ENCODE results near the gene PTOV1. TPM values are rescaled to one million over a fixed set of nuclear protein-coding genes. Genes with fewer than 3 reads are reported as not detected.
A peak's percentile ranks its signal among the peaks of the same experiment; 100 is the strongest.

Gene PTOV1
- total and polyA plus RNA-seq, 4 donors = 38.0 to 52.3 (median 41.3) TPM

GRCh38 chr19:49850221-49850486, 805 bp upstream of the PTOV1 start:
- H3K4me1 ChIP-seq (ENCODE audit: control insufficient read depth in 4 of 4, insufficient read depth in 4 of 4, low read length in 3 of 4) = peaks cover 3 to 19% (median 13%) of the 10 kb centered on the region in 4 donors
- no peak for DNase-seq (ENCODE audit: low spot score)
- no peaks in the 10 kb centered on the region for H3K27me3 ChIP-seq (ENCODE audit: control insufficient read depth in 4 of 4, insufficient read depth in 4 of 4, low read length in 3 of 4)
- no peaks in the 10 kb centered on the region for H3K9me3 ChIP-seq (ENCODE audit: control insufficient read depth in 4 of 4, low read length in 3 of 4)
- TF ChIP-seq EGR1 (IDR thresholded peaks at IDR 0.05; ENCODE audit: low read depth in 2 of 2) (no peak), REST (IDR thresholded peaks at IDR 0.05) (no peak), YY1 (IDR thresholded peaks at IDR 0.05) (no peak), ZBTB33 (IDR thresholded peaks at IDR 0.05) (no peak), JUND (IDR thresholded peaks at IDR 0.05) (no peak), RAD21 (IDR thresholded peaks at IDR 0.05) (no peak), CTCF (IDR thresholded peaks at IDR 0.05; ENCODE audit: low read depth, low read length, missing input control) (no peak), FOXA2 (IDR thresholded peaks at IDR 0.05) (no peak), NR2F2 (IDR thresholded peaks at IDR 0.05) (no peak), HNF4A (conservative IDR thresholded peaks at IDR 0.05) (no peak), HNF4G (IDR thresholded peaks at IDR 0.05) (no peak), TAF1 (conservative IDR thresholded peaks at IDR 0.05) (no peak), RXRA (IDR thresholded peaks at IDR 0.05) (no peak), SP1 (IDR thresholded peaks at IDR 0.05) (no peak)
- peaks cover 0 to 2% (median 0%) of the 10 kb centered on the region in 4 donors for H3K36me3 ChIP-seq (ENCODE audit: control insufficient read depth in 4 of 4, insufficient read depth in 3 of 4, low read depth in 1 of 4, low read length in 3 of 4)
- H3K4me3 ChIP-seq (ENCODE audit: low read depth in 1 of 3, low read length in 3 of 3) = peak overlapping the region; percentile 57 to 92 (median 90)
- H3K27ac ChIP-seq (ENCODE audit: low read depth in 1 of 2, low read length in 2 of 2) = peak overlapping the region; percentile 99 to 100
- 61% methylated on average over 12 of the region's 12 CpGs for WGBS
- peak overlapping the region; percentile 29 to 92 for H3K9ac ChIP-seq (ENCODE audit: low read depth in 1 of 2, low read length in 2 of 2)

- Histone ChIP-seq H3K9me3 (ENCODE audit: control insufficient read depth in 4 of 4, low read length in 3 of 4) (no peaks in the 10 kb centered on the region), H3K4me3 (ENCODE audit: low read depth in 1 of 3, low read length in 3 of 3) (peak overlapping the region; percentile 68 to 93 (median 92)), H3K4me1 (ENCODE audit: control insufficient read depth in 4 of 4, insufficient read depth in 4 of 4, low read length in 3 of 4) (peaks cover 3 to 19% (median 13%) of the 10 kb centered on the region in 4 donors), H3K9ac (ENCODE audit: low read depth in 1 of 2, low read length in 2 of 2) (no peak overlapping the region), H3K27ac (ENCODE audit: low read depth in 1 of 2, low read length in 2 of 2) (peak overlapping the region; percentile 99 to 100), H3K36me3 (ENCODE audit: control insufficient read depth in 4 of 4, insufficient read depth in 3 of 4, low read depth in 1 of 4, low read length in 3 of 4) (peaks cover 0 to 5% (median 0%) of the 10 kb centered on the region in 4 donors), H3K27me3 (ENCODE audit: control insufficient read depth in 4 of 4, insufficient read depth in 4 of 4, low read length in 3 of 4) (no peaks in the 10 kb centered on the region)
- DNase-seq (ENCODE audit: low spot score) = peak; percentile 55
- TF ChIP-seq NR2F2 (IDR thresholded peaks at IDR 0.05) = no peak
- no peak for TF ChIP-seq EGR1 (IDR thresholded peaks at IDR 0.05; ENCODE audit: low read depth in 2 of 2)
- WGBS = 2% methylated on average over 78 of the region's 78 CpGs
These were observed 699 bp downstream of the PTOV1 start for GRCh38 chr19:49851456-49852259.
